IMR-90 (cell line): ENCODE measurements around the gene CNKSR2. TPM values are rescaled to one million over a fixed set of nuclear protein-coding genes. Genes with fewer than 3 reads are reported as not detected.

Experiments used
- ATAC-seq: fragments of 200-7000 bp; cut with Tn5 transposase; 2 replicates; pipeline ENCODE4 v1.9.1; 2020; ENCODE audit warnings: low read depth, mild to moderate bottlenecking, moderate library complexity
- BruUV-seq: library from RNA; stranded (reverse); fragments of 400-500 nt; replicated peaks from 2 replicates; lab custom pipeline; 2021; lab: Mats Ljungman, UMichigan
- CTCF ChIA-PET: fragments of 300-600 bp; formaldehyde crosslinking; extraction: SDS; loops from one replicate; lab custom pipeline; 2021; ENCODE audit warnings: antibody characterized with exemption; lab: Yijun Ruan, JAX
- POLR2A ChIA-PET: fragments of 300-600 bp; sonication (Branson Sonifier 250); formaldehyde crosslinking; loops from one replicate; lab custom pipeline; 2022; ENCODE audit warnings: antibody characterized with exemption; ENCODE audit not compliant: unreplicated experiment; lab: Charles Lee
- DNase-seq: peaks from one replicate; pipeline ENCODE4 v3.0.0; 2013
- H2AFZ ChIP-seq: replicated peaks from 2 replicates; pipeline ENCODE3; 2013; ENCODE audit warnings: low read length, mild to moderate bottlenecking; ENCODE audit not compliant: poor library complexity
- H2AK5ac ChIP-seq: 2 replicates; pipeline ENCODE4 v1.6.1; 2013; ENCODE audit warnings: low read depth, low read length, inconsistent platforms
- H2AK9ac ChIP-seq: replicated peaks from 2 replicates; pipeline ENCODE3; 2013; ENCODE audit warnings: mild to moderate bottlenecking, low read depth, low read length, moderate library complexity; ENCODE audit not compliant: poor library complexity
- H2BK120ac ChIP-seq: 2 replicates; pipeline ENCODE4 v1.6.1; 2013; ENCODE audit warnings: low read depth, low read length, inconsistent platforms
- H2BK15ac ChIP-seq: 3 replicates; pipeline ENCODE4 v1.6.1; 2013; ENCODE audit warnings: low read depth, low read length, inconsistent platforms
- H2BK20ac ChIP-seq: 2 replicates; pipeline ENCODE4 v1.6.1; 2013; ENCODE audit warnings: low read depth, mild to moderate bottlenecking, inconsistent platforms, low read length, moderate library complexity
- H2BK5ac ChIP-seq: 2 replicates; pipeline ENCODE4 v1.6.1; 2013; ENCODE audit warnings: mild to moderate bottlenecking, low read depth, low read length, inconsistent platforms; ENCODE audit not compliant: poor library complexity, severe bottlenecking
- H3K14ac ChIP-seq: replicated peaks from 2 replicates; pipeline ENCODE4 v1.6.1; 2013; ENCODE audit warnings: low read depth, low read length, inconsistent platforms
- H3K18ac ChIP-seq: 2 replicates; pipeline ENCODE4 v1.6.1; 2013; ENCODE audit warnings: low read depth, low read length, control low read depth
- H3K23ac ChIP-seq: 2 replicates; pipeline ENCODE4 v1.6.1; 2013; ENCODE audit warnings: low read depth, low read length, inconsistent platforms
- H3K27ac ChIP-seq: 2 replicates; pipeline ENCODE4 v1.5.1; 2013; ENCODE audit warnings: mild to moderate bottlenecking, control low read depth, low read length; ENCODE audit not compliant: insufficient read depth
- H3K27me3 ChIP-seq: 2 replicates; pipeline ENCODE4 v1.6.1; 2013; ENCODE audit warnings: low read length; ENCODE audit not compliant: control insufficient read depth, insufficient read depth
- H3K36me3 ChIP-seq: 2 replicates; pipeline ENCODE4 v1.6.1; 2013; ENCODE audit warnings: low read length, mixed read lengths; ENCODE audit not compliant: control insufficient read depth, insufficient read depth
- H3K4ac ChIP-seq: 2 replicates; pipeline ENCODE4 v1.6.1; 2013; ENCODE audit warnings: low read depth, low read length, inconsistent platforms
- H3K4me1 ChIP-seq: 2 replicates; pipeline ENCODE4 v1.6.1; 2013; ENCODE audit warnings: low read length, mixed read lengths; ENCODE audit not compliant: control insufficient read depth, insufficient read depth
- H3K4me2 ChIP-seq: 2 replicates; pipeline ENCODE4 v1.6.1; 2013; ENCODE audit warnings: low read depth, mild to moderate bottlenecking, control low read depth, low read length, moderate library complexity
- H3K4me3 ChIP-seq: 2 replicates; pipeline ENCODE4 v1.5.1; 2013; ENCODE audit warnings: low read depth, mild to moderate bottlenecking, control low read depth, low read length, moderate library complexity; ENCODE audit not compliant: insufficient read depth
- H3K56ac ChIP-seq: 2 replicates; pipeline ENCODE4 v1.6.1; 2013; ENCODE audit warnings: low read length, inconsistent platforms; ENCODE audit not compliant: insufficient read depth; ENCODE audit errors: extremely low read depth
- H3K79me1 ChIP-seq, 2 experiments: 2 replicates each; pipeline ENCODE4 v1.6.1; 2013; ENCODE audit warnings: low read length in 2 of 2, inconsistent platforms in 1 of 2, low read depth in 1 of 2
- H3K9ac ChIP-seq: 2 replicates; pipeline ENCODE4 v1.6.1; 2013; ENCODE audit warnings: low read depth, low read length, control low read depth
- H3K9me1 ChIP-seq: 2 replicates; pipeline ENCODE4 v1.6.1; 2013; ENCODE audit warnings: low read length, inconsistent platforms; ENCODE audit not compliant: insufficient read depth
- H3K9me3 ChIP-seq: 2 replicates; pipeline ENCODE4 v1.6.1; 2013; ENCODE audit warnings: low read length; ENCODE audit not compliant: control insufficient read depth, insufficient read depth
- H4K20me1 ChIP-seq: 2 replicates; pipeline ENCODE4 v1.6.1; 2013; ENCODE audit warnings: low read length, inconsistent platforms; ENCODE audit not compliant: insufficient read depth
- H4K5ac ChIP-seq: 2 replicates; pipeline ENCODE4 v1.6.1; 2013; ENCODE audit warnings: mild to moderate bottlenecking, low read depth, low read length, control low read depth
- H4K8ac ChIP-seq, 2 experiments: 2 replicates each; pipeline ENCODE4 v1.6.1; 2013; ENCODE audit warnings: low read depth in 2 of 2, low read length in 2 of 2, control low read depth in 1 of 2, inconsistent platforms in 1 of 2
- H4K91ac ChIP-seq: 2 replicates; pipeline ENCODE4 v1.6.1; 2013; ENCODE audit warnings: low read depth, low read length, inconsistent platforms; ENCODE audit not compliant: insufficient read depth
- BHLHE40 ChIP-seq: fragments of 150-350 bp; IDR thresholded peaks from 2 replicates; pipeline ENCODE4 v1.6.1; 2016; ENCODE audit warnings: mild to moderate bottlenecking, low read depth, low read length
- NFE2L2 ChIP-seq: fragments of 150-350 bp; IDR thresholded peaks from 2 replicates; pipeline ENCODE4 v1.6.1; 2016; ENCODE audit warnings: low read depth, mild to moderate bottlenecking, low read length
- RAD21 ChIP-seq: IDR thresholded peaks from 2 replicates; pipeline ENCODE4 v1.6.1; 2012; ENCODE audit warnings: low read length, improper control_type of control experiment
- WGBS, 2 experiments: methylation state at CpG; one replicate each; pipeline versions ENCODE4 v1.1.5 to v1.1.7; 2013; ENCODE audit warnings: missing lambda C conversion rate in 2 of 2; ENCODE audit not compliant: insufficient read length in 1 of 2; ENCODE audit errors: extremely low coverage in 2 of 2; 5-methylcytosine and 5-hydroxymethylcytosine counted together
- dilution Hi-C: fragments of 300-500 bp; cut with HindIII; formaldehyde crosslinking; loops from one replicate; pipeline ENCODE4 v1.14.3; 2018; ENCODE audit warnings: low sequenced_read_pairs; ENCODE audit not compliant: unreplicated experiment
- in situ Hi-C: fragments of 300-500 bp; cut with MboI; formaldehyde crosslinking; loops from 3 replicates; pipeline ENCODE4 v1.14.3; 2019; ENCODE audit warnings: low sequenced_read_pairs, inconsistent platforms, mixed read lengths
- intact Hi-C: fragments of 100-400 bp; cut with micrococcal nuclease; formaldehyde crosslinking; loops from 2 replicates; pipeline ENCODE4 v1.10.0; 2022
- polyA plus RNA-seq, 3 experiments: library from polyadenylated mRNA; depleted of rRNA; stranded (reverse); fragments of >200 nt; gene quantifications; 2 replicates each; pipeline ENCODE4 v1.2.3, GENCODE V29; 2012; ENCODE audit warnings: low replicate concordance in 1 of 3
- total RNA-seq: library from RNA; depleted of rRNA; stranded (reverse); fragments of >200 nt; gene quantifications from 2 replicates; pipeline ENCODE4 v1.2.3, GENCODE V29; 2012

The CNKSR2 gene
- total and polyA plus RNA-seq, 2 of the 4 experiments (the other 2 are of a cell fraction) = 0.14 to 0.90 TPM

DNA sequence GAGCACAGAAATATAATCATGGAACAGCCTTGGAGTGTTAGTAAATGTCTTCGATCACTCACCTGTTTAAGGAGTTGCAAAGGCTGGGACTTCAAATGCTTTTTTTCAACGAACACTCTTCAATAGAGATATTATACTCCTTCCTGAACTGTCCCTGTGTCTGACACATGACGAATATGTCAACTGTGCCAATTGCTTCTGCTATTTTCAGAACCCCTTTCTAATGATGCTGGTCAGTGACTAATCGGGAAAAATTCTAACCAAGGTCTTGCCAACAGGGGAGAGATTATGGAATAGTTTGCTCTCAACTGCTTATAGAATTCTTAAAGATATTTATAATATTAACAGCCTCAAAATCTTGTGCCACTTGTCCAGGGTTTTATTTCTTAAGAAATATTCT is 292.5 kb downstream of the CNKSR2 start:
- Histone ChIP-seq H4K5ac (no peak overlapping the region), H2AK5ac (no peak overlapping the region), H3K18ac (no peak overlapping the region), H4K91ac (no peak overlapping the region), H3K79me1 (no peaks in the 10 kb centered on the region), H4K20me1 (no peaks in the 10 kb centered on the region), H2AK9ac (no peak overlapping the region), H3K4me3 (no peak overlapping the region), H3K9me3 (no peaks in the 10 kb centered on the region), H3K36me3 (no peaks in the 10 kb centered on the region), H3K9me1 (no peaks in the 10 kb centered on the region), H3K4me1 (no peaks in the 10 kb centered on the region), H2BK5ac (no peak overlapping the region), H3K23ac (no peak overlapping the region), H3K27me3 (peaks cover 3% of the 10 kb centered on the region; the same call in 1 of the 2 replicates), H2BK120ac (no peak overlapping the region), H4K8ac (no peak overlapping the region), H3K27ac (no peak overlapping the region), H2AFZ (no peak overlapping the region), H2BK20ac (no peak overlapping the region), H3K14ac (no peak overlapping the region), H3K4me2 (no peak overlapping the region), H3K56ac (no peak overlapping the region), H3K9ac (no peak overlapping the region), H2BK15ac (no peak overlapping the region), H3K4ac (no peak overlapping the region)
- ChIA-PET CTCF (no interaction called here), POLR2A (no interaction called here)
- no TSS peak for BruUV-seq
- in situ Hi-C loops (no loop called here), dilution Hi-C loops (no loop called here), intact Hi-C loops (no loop called here)
- DNase-seq (peak; percentile 22), ATAC-seq (no peak)
- no peak for TF ChIP-seq NFE2L2
- TF ChIP-seq RAD21 = no peak
- no peak for TF ChIP-seq BHLHE40
- no CpG with 5 or more reads among the region's 4 CpGs for WGBS, 2 experiments
